Liver (tissue), 9 donors: ENCODE measurements around the gene NSG1. TPM values are rescaled to one million over a fixed set of nuclear protein-coding genes. Genes with fewer than 3 reads are reported as not detected.

ENCODE experiments used
- DNase-seq: peaks from one replicate; pipeline ENCODE4 v3.0.0-alpha.2; 2017; ENCODE audit warnings: low spot score
- H3K27ac ChIP-seq, 2 donors: one replicate each; pipeline ENCODE4 v1.7.0; 2013; ENCODE audit warnings: inconsistent platforms in 2 of 2, low read length in 2 of 2, control low read depth in 1 of 2, low read depth in 1 of 2, mild to moderate bottlenecking in 1 of 2
- H3K27me3 ChIP-seq, 4 donors: one replicate each; pipeline versions ENCODE4 v1.6.1 to v1.7.0; 2013; ENCODE audit warnings: low read length in 3 of 4, inconsistent platforms in 1 of 4, mild to moderate bottlenecking in 1 of 4, moderate library complexity in 1 of 4; ENCODE audit not compliant: control insufficient read depth in 4 of 4, insufficient read depth in 4 of 4
- H3K36me3 ChIP-seq, 4 donors: one replicate each; pipeline versions ENCODE4 v1.6.1 to v1.7.0; 2013; ENCODE audit warnings: low read length in 3 of 4, mild to moderate bottlenecking in 3 of 4, low read depth in 1 of 4, moderate library complexity in 1 of 4; ENCODE audit not compliant: control insufficient read depth in 4 of 4, insufficient read depth in 3 of 4
- H3K4me1 ChIP-seq, 4 donors: one replicate each; pipeline versions ENCODE4 v1.6.1 to v1.7.0; 2013; ENCODE audit warnings: low read length in 3 of 4, mild to moderate bottlenecking in 3 of 4, moderate library complexity in 1 of 4; ENCODE audit not compliant: control insufficient read depth in 4 of 4, insufficient read depth in 4 of 4
- H3K4me3 ChIP-seq, 3 donors: one replicate each; pipeline versions ENCODE4 v1.6.1 to v1.7.0; 2013; ENCODE audit warnings: low read length in 3 of 3, control low read depth in 1 of 3, low read depth in 1 of 3, mild to moderate bottlenecking in 1 of 3
- H3K9ac ChIP-seq, 2 donors: one replicate each; pipeline ENCODE4 v1.7.0; 2013; ENCODE audit warnings: low read length in 2 of 2, mild to moderate bottlenecking in 2 of 2, moderate library complexity in 2 of 2, control low read depth in 1 of 2, low read depth in 1 of 2
- H3K9me3 ChIP-seq, 4 donors: one replicate each; pipeline versions ENCODE4 v1.6.1 to v1.7.0; 2013; ENCODE audit warnings: low read length in 3 of 4; ENCODE audit not compliant: control insufficient read depth in 4 of 4
- EGR1 ChIP-seq, 2 donors: IDR thresholded peaks; 2 replicates each; pipeline ENCODE4 v1.6.1; 2016 to 2018; ENCODE audit warnings: antibody characterized with exemption in 2 of 2, low read depth in 2 of 2
- FOXA2 ChIP-seq: IDR thresholded peaks from 2 replicates; pipeline ENCODE4 v1.6.1; 2016; ENCODE audit warnings: antibody characterized with exemption
- GABPA ChIP-seq, 2 donors: IDR thresholded peaks in 1 of 2; conservative IDR thresholded peaks in 1 of 2; 2 replicates each; pipeline ENCODE4 v1.6.1; 2016; ENCODE audit warnings: antibody characterized with exemption in 2 of 2, mild to moderate bottlenecking in 1 of 2, moderate library complexity in 1 of 2
- HNF4A ChIP-seq, 2 donors: conservative IDR thresholded peaks; 2 replicates each; pipeline ENCODE4 v1.6.1; 2016; ENCODE audit warnings: antibody characterized with exemption in 2 of 2, mild to moderate bottlenecking in 2 of 2
- RXRA ChIP-seq, 2 donors: IDR thresholded peaks; 2 replicates each; pipeline ENCODE4 v1.6.1; 2017 to 2018; ENCODE audit warnings: antibody characterized with exemption in 2 of 2, mild to moderate bottlenecking in 1 of 2
- SP1 ChIP-seq: IDR thresholded peaks from 2 replicates; pipeline ENCODE4 v1.6.1; 2018; ENCODE audit warnings: antibody characterized with exemption, mild to moderate bottlenecking
- TAF1 ChIP-seq: conservative IDR thresholded peaks from 2 replicates; pipeline ENCODE4 v1.6.1; 2016; ENCODE audit warnings: antibody characterized with exemption, mild to moderate bottlenecking
- YY1 ChIP-seq: IDR thresholded peaks from 2 replicates; pipeline ENCODE4 v1.6.1; 2016; ENCODE audit warnings: antibody characterized with exemption, mild to moderate bottlenecking
- WGBS: extraction: QIAGEN DNeasy Blood & Tissue Kit; methylation state at CpG from one replicate; pipeline ENCODE4 v1.1.7; 2013; 5-methylcytosine and 5-hydroxymethylcytosine counted together
- polyA plus RNA-seq, 2 donors: library from polyadenylated mRNA; stranded (reverse) in 1 of 2; unstranded in 1 of 2; fragments of 200-250 nt in 1 of 2; fragments of >200 nt in 1 of 2; fragmentation: Nextera tagmentation in 1 of 2; extraction: Ambion mirVana in 1 of 2; gene quantifications; one replicate each; pipeline versions ENCODE4 v1.2.1 to v1.2.3, GENCODE V29; 2013 to 2015
- total RNA-seq, 2 donors: library from RNA; depleted of rRNA; stranded (reverse); fragments of >200 nt; gene quantifications; one replicate each; pipeline ENCODE4 v1.2.3, GENCODE V29; 2014
- TF ChIP-seq, protein P1 (sequence below): IDR thresholded peaks from 2 replicates; pipeline ENCODE4 v1.6.1; 2016; ENCODE audit warnings: antibody characterized with exemption
- TF ChIP-seq, protein P2 (sequence below): IDR thresholded peaks from 2 replicates; pipeline ENCODE4 v1.6.1; 2016; ENCODE audit warnings: antibody characterized with exemption
- TF ChIP-seq, protein P3 (sequence below): fragments of 150-350 bp; IDR thresholded peaks from 2 replicates; pipeline ENCODE4 v1.5.1; 2017; ENCODE audit warnings: improper control_type of control experiment, low read depth, low read length; ENCODE audit not compliant: missing input control
- TF ChIP-seq, protein P4 (sequence below): IDR thresholded peaks from 2 replicates; pipeline ENCODE4 v1.6.1; 2016; ENCODE audit warnings: antibody characterized with exemption
- TF ChIP-seq, protein P5 (sequence below): IDR thresholded peaks from 2 replicates; pipeline ENCODE4 v1.6.1; 2016; ENCODE audit warnings: antibody characterized with exemption, mild to moderate bottlenecking
- donor health status: healthy.
- donor health status: healthy.
- donor health status: healthy.
- donor health status: healthy.
- donor health status: healthy.

NSG1 gene
- total and polyA plus RNA-seq, 4 donors = under 0.01 to 0.33 (median 0.13) TPM

DNA sequence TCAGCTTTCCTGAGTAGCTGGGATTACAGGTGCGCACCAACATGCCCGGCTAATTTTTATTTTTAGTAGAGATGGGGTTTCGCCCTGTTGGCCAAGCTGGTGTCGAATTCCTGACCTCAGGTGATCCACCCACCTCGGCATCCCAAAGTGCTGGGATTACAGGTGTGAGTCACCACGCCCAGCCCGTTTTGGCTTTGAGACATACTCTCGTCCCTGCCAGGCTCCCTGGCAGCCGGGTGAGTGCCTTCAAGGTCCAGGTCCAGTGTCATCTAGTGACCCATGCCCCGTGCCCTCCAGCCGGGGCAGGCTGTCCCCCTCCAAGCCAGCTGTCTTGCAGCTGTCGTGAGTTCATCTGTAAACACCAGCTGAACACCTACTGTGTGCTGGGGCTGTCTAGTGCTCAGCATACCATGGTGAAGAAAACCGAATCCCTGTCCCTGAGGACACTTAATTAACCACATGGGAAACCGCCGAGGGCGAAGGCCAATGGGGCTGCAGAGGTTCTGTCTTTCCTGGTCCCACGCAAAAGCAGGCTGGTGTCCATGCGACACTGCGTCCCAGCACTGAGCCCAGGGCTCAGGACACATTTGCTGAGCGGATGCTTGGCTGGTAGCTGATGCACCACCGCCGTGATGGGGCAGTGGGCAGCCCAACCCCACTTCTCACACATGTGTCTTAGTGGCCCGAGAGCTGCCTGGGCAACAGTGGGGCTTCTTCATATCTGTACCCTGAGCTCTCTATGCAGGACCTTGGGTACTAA lies 21.9 kb downstream of the NSG1 start:
- Histone ChIP-seq H3K4me1 (no peaks in the 10 kb centered on the region), H3K36me3 (no peaks in the 10 kb centered on the region), H3K9me3 (no peaks in the 10 kb centered on the region), H3K27me3 (no peaks in the 10 kb centered on the region), H3K9ac (no peak overlapping the region), H3K4me3 (no peak overlapping the region), H3K27ac (no peak overlapping the region)
- no peak for DNase-seq
- TF ChIP-seq SP1 (no peak), GABPA (IDR thresholded peaks at IDR 0.05 in 1 of 2, conservative IDR thresholded peaks at IDR 0.05 in 1 of 2) (no peak), TAF1 (no peak), HNF4A (conservative IDR thresholded peaks at IDR 0.05) (no peak), RXRA (IDR thresholded peaks at IDR 0.05) (no peak), YY1 (no peak), EGR1 (IDR thresholded peaks at IDR 0.05; ENCODE audit: low read depth in 2 of 2) (no peak)
- TF ChIP-seq, protein P1, sequence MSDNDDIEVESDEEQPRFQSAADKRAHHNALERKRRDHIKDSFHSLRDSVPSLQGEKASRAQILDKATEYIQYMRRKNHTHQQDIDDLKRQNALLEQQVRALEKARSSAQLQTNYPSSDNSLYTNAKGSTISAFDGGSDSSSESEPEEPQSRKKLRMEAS = no peak
- TF ChIP-seq, protein P2, sequence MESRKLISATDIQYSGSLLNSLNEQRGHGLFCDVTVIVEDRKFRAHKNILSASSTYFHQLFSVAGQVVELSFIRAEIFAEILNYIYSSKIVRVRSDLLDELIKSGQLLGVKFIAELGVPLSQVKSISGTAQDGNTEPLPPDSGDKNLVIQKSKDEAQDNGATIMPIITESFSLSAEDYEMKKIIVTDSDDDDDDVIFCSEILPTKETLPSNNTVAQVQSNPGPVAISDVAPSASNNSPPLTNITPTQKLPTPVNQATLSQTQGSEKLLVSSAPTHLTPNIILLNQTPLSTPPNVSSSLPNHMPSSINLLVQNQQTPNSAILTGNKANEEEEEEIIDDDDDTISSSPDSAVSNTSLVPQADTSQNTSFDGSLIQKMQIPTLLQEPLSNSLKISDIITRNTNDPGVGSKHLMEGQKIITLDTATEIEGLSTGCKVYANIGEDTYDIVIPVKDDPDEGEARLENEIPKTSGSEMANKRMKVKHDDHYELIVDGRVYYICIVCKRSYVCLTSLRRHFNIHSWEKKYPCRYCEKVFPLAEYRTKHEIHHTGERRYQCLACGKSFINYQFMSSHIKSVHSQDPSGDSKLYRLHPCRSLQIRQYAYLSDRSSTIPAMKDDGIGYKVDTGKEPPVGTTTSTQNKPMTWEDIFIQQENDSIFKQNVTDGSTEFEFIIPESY = no peak
- WGBS = 72% methylated on average over 23 of the region's 23 CpGs

DNA sequence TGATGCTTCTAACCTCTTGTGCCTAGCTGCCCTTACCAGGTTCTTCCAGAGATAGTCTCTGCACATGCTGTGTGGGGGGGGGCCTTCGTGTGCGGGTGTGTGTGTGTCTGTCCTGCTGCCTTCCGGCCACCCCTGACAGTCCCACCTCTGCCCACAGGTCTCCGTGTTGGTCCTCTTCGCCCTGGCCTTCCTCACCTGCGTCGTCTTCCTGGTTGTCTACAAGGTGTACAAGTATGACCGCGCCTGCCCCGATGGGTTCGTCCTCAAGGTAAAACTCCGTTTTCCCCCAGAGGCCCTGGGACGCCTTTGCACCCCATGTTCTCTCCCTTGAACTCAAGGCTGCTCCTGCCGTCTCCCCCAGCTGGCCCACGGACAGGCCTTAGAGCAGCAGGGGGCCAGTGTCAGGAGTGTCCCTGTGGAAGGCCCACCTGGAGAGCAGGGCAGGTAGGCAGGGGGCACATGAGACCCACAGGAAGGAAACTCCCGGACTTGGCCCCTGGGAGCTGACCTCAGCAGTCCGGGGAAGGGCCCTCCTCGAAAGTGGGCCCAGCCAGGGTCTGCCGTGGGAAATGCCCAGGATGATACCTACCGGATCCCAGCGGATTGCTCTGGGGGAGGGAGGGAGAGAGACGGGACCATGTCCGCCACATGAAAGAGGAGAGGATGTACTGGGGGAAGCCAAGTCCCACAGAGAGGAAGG lies 22.7 kb downstream of the NSG1 start:
- Histone ChIP-seq H3K9me3 (no peaks in the 10 kb centered on the region), H3K27ac (no peak overlapping the region), H3K9ac (no peak overlapping the region), H3K4me3 (no peak overlapping the region), H3K4me1 (no peaks in the 10 kb centered on the region), H3K36me3 (no peaks in the 10 kb centered on the region), H3K27me3 (no peaks in the 10 kb centered on the region)
- WGBS = 86% methylated on average over 23 of the region's 23 CpGs
- DNase-seq = no peak
- TF ChIP-seq, protein P1 = no peak
- TF ChIP-seq, protein P3, sequence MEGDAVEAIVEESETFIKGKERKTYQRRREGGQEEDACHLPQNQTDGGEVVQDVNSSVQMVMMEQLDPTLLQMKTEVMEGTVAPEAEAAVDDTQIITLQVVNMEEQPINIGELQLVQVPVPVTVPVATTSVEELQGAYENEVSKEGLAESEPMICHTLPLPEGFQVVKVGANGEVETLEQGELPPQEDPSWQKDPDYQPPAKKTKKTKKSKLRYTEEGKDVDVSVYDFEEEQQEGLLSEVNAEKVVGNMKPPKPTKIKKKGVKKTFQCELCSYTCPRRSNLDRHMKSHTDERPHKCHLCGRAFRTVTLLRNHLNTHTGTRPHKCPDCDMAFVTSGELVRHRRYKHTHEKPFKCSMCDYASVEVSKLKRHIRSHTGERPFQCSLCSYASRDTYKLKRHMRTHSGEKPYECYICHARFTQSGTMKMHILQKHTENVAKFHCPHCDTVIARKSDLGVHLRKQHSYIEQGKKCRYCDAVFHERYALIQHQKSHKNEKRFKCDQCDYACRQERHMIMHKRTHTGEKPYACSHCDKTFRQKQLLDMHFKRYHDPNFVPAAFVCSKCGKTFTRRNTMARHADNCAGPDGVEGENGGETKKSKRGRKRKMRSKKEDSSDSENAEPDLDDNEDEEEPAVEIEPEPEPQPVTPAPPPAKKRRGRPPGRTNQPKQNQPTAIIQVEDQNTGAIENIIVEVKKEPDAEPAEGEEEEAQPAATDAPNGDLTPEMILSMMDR = no peak
- TF ChIP-seq SP1 = no peak
- TF ChIP-seq FOXA2 = no peak
- no peak for TF ChIP-seq RXRA (IDR thresholded peaks at IDR 0.05)
- TF ChIP-seq, protein P4, sequence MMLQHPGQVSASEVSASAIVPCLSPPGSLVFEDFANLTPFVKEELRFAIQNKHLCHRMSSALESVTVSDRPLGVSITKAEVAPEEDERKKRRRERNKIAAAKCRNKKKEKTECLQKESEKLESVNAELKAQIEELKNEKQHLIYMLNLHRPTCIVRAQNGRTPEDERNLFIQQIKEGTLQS = no peak
- TF ChIP-seq, protein P5, sequence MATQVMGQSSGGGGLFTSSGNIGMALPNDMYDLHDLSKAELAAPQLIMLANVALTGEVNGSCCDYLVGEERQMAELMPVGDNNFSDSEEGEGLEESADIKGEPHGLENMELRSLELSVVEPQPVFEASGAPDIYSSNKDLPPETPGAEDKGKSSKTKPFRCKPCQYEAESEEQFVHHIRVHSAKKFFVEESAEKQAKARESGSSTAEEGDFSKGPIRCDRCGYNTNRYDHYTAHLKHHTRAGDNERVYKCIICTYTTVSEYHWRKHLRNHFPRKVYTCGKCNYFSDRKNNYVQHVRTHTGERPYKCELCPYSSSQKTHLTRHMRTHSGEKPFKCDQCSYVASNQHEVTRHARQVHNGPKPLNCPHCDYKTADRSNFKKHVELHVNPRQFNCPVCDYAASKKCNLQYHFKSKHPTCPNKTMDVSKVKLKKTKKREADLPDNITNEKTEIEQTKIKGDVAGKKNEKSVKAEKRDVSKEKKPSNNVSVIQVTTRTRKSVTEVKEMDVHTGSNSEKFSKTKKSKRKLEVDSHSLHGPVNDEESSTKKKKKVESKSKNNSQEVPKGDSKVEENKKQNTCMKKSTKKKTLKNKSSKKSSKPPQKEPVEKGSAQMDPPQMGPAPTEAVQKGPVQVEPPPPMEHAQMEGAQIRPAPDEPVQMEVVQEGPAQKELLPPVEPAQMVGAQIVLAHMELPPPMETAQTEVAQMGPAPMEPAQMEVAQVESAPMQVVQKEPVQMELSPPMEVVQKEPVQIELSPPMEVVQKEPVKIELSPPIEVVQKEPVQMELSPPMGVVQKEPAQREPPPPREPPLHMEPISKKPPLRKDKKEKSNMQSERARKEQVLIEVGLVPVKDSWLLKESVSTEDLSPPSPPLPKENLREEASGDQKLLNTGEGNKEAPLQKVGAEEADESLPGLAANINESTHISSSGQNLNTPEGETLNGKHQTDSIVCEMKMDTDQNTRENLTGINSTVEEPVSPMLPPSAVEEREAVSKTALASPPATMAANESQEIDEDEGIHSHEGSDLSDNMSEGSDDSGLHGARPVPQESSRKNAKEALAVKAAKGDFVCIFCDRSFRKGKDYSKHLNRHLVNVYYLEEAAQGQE = no peak
- no peak for TF ChIP-seq EGR1 (IDR thresholded peaks at IDR 0.05; ENCODE audit: low read depth in 2 of 2)
- TF ChIP-seq HNF4A (conservative IDR thresholded peaks at IDR 0.05) = no peak
